ENCODE results near the gene LRRK1.
"Not testable (repeated sequence)": the region's sequence is repeated elsewhere in the genome, so short reads cannot be mapped to it uniquely, and the experiment has no call there.

Gene LRRK1

DNA sequence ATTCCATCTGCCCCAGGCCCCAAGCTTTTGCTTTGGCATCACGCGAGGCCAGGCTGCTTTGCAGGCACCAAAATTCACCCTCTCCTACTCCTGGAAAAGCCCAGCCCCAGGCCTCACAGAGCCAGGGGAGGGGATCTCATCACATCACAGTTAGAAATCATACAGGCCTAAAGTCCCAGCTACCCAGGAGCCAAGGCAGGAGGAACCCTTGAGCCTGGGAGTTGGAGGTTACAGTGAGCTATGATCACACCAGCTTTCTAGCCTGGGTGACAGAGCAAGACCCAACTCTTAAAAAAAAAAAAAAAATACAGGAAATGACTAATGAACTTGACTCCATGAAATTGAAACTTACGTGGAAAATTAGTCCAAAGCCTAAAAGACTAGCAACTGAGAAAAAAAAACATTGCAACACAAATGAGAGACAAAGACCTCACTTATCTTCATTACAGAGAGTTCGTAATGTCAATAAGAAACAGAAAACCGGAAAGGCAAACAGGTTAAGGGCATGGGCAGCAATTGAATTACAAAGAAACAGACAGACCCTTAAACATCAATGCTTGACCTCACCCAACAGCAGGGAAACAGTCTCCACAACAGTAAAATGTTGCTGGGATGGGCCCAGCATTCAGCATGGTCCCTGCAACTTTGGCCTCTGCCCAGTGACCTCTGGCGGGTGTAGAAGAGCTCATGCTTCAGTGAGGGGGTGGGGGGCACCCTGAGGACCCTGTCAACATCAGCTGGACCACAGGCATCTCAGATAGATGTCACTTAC lies 151.5 kb downstream of the LRRK1 start:
- DNase-seq (ENCODE audit: extremely low read depth, insufficient read length) = no peak
- H3K36me3 ChIP-seq (ENCODE audit: control insufficient read depth, insufficient read depth, low read length) = peaks cover 43% of the 10 kb centered on the region
- TF ChIP-seq, protein P1, sequence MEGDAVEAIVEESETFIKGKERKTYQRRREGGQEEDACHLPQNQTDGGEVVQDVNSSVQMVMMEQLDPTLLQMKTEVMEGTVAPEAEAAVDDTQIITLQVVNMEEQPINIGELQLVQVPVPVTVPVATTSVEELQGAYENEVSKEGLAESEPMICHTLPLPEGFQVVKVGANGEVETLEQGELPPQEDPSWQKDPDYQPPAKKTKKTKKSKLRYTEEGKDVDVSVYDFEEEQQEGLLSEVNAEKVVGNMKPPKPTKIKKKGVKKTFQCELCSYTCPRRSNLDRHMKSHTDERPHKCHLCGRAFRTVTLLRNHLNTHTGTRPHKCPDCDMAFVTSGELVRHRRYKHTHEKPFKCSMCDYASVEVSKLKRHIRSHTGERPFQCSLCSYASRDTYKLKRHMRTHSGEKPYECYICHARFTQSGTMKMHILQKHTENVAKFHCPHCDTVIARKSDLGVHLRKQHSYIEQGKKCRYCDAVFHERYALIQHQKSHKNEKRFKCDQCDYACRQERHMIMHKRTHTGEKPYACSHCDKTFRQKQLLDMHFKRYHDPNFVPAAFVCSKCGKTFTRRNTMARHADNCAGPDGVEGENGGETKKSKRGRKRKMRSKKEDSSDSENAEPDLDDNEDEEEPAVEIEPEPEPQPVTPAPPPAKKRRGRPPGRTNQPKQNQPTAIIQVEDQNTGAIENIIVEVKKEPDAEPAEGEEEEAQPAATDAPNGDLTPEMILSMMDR (IDR thresholded peaks at IDR 0.05; ENCODE audit: insufficient read depth, low read length, poor library complexity, severe bottlenecking) = no peak
- no peaks in the 10 kb centered on the region for H3K27me3 ChIP-seq (replicated peaks; ENCODE audit: control insufficient read depth, insufficient read depth, low read length)
- H3K4me3 ChIP-seq (replicated peaks; ENCODE audit: low read depth, low read length) = no peak overlapping the region

DNA sequence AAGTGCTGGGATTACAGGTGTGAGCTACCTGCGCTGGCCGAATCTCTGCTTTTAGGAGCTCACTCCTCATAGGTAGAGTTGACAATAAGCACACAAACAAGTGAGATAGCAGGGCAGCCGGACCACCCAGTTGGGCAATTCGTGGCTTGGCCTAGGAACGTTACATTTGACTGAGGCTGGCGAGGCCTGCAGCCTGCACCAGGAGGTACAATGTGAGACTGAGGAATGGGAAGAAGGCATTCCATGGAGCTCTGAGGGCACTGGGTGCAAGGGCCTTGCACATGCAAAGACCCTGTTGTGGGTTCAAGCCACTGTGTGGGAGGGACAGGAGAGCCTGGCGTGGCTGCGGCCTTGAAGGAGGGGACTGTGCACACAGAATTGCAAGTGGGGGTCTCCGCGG lies 152.5 kb downstream of the LRRK1 start:
- Histone ChIP-seq H3K36me3 (ENCODE audit: control insufficient read depth, insufficient read depth, low read length) (peaks cover 34% of the 10 kb centered on the region), H3K27me3 (replicated peaks; ENCODE audit: control insufficient read depth, insufficient read depth, low read length) (no peaks in the 10 kb centered on the region), H3K4me3 (replicated peaks; ENCODE audit: low read depth, low read length) (no peak overlapping the region)
- no peak for DNase-seq (ENCODE audit: extremely low read depth, insufficient read length)
- TF ChIP-seq, protein P1 (IDR thresholded peaks at IDR 0.05; ENCODE audit: insufficient read depth, low read length, poor library complexity, severe bottlenecking) = no peak

DNA sequence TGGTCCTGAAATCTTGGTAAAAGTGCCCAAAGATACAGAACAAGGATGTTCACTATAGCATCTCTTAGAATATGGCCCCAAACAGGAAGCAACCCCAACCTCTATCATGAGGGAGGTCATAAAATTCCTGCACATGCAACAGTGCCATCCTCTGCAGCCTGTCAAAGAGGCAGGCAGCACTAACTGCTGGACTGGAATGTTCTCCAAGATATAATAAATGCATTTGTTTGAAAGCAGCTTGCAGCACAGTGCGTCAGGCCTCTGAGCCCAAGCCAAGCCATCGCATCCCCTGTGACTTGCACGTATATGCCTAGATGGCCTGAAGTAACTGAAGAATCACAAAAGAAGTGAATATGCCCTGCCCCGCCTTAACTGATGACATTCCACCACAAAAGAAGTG lies 153.1 kb downstream of the LRRK1 start:
- peaks cover 29% of the 10 kb centered on the region for H3K36me3 ChIP-seq (ENCODE audit: control insufficient read depth, insufficient read depth, low read length)
- H3K27me3 ChIP-seq (replicated peaks; ENCODE audit: control insufficient read depth, insufficient read depth, low read length); DNase-seq (ENCODE audit: extremely low read depth, insufficient read length); H3K4me3 ChIP-seq (replicated peaks; ENCODE audit: low read depth, low read length): not testable (repeated sequence)

DNA sequence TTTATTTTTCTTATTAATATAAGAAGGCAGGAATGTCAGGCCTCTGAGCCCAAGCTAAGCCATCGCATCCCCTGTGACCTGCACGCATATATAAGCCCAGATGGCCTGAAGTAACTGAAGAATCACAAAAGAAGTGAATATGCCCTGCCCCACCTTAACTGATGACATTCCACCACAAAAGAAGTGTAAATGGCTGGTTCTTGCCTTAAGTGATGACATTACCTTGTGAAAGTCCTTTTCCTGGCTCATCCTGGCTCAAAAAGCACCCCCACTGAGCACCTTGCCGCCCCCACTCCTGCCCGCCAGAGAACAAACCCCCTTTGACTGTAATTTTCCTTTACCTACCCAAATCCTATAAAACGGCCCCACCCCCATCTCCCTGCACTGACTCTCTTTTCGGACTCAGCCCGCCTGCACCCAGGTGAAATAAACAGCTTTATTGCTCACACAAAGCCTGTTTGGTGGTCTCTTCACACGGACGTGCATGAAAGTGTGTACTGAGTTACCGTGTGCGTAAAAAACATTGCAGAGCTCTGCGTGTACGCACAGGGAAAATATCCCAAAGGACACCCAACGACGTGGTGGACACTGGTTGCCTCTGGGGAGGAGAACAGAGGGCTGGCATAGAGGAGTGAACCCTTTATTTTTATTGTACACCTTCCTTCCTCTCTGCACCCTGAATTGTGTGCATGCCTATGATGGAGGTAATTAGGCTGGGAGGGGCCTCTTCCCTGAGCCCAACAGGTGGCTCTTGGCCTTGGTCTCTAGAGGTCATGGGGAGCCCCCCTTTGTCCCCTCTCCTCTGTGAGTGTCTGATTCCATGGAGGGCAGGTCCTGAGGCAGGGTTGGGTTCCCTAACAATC lies 158.9 kb downstream of the LRRK1 start:
- H3K36me3 ChIP-seq (ENCODE audit: control insufficient read depth, insufficient read depth, low read length); H3K4me3 ChIP-seq (replicated peaks; ENCODE audit: low read depth, low read length); H3K27me3 ChIP-seq (replicated peaks; ENCODE audit: control insufficient read depth, insufficient read depth, low read length); DNase-seq (ENCODE audit: extremely low read depth, insufficient read length): not testable (repeated sequence)

DNA sequence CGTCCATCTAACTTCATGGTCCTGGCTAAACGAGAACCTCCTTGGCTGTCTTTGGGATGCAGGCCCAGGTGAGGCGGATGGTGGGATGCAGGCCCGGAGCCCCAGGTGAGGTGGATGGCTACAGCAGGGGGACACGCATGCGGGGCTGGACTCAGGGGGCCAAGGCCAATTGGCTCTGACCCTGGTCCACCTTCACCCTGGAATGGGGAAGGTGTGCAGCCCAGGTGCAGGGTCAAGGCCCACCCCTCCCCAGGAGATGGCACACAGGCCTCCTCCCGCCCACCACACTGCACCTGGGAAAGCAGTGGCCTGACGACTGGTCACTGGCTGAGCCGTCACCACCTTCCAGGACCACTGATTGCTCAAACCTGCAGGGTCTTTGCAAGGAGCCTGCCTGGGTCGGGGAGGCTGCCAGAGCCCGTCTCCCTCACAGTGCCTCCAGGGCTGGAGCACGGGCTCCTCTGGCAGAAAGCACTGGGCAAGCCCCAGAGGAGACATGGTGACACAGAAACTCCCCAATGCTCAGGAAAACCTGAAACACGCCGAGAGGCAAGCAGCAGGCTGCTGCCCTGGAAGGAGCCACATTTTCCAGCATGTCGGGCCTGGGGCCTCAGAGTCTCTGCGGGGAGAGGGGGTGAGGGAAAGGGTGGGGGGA lies 159.6 kb downstream of the LRRK1 start:
- DNase-seq (ENCODE audit: extremely low read depth, insufficient read length) = no peak
- TF ChIP-seq, protein P1 (IDR thresholded peaks at IDR 0.05; ENCODE audit: insufficient read depth, low read length, poor library complexity, severe bottlenecking) = no peak
- Histone ChIP-seq H3K36me3 (ENCODE audit: control insufficient read depth, insufficient read depth, low read length) (no peaks in the 10 kb centered on the region; the same call in 1 of the 2 replicates), H3K27me3 (replicated peaks; ENCODE audit: control insufficient read depth, insufficient read depth, low read length) (no peaks in the 10 kb centered on the region), H3K4me3 (replicated peaks; ENCODE audit: low read depth, low read length) (no peak overlapping the region)

DNA sequence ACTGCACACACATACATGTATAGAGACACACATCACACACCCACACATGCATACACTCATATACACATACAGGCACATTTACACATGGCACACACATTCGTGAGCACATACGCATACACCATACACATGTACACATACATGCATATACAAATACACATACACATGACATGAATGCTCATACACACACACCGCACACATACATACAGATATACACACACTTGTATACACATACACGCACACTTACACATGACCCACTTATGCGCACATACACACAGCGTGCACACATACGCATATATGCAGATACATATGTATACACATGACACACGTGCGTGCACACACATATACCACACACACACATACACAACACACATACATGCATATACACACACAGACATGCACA lies 162.7 kb downstream of the LRRK1 start:
- DNase-seq (ENCODE audit: extremely low read depth, insufficient read length) = no peak
- H3K4me3 ChIP-seq (replicated peaks; ENCODE audit: low read depth, low read length) = no peak overlapping the region
- H3K36me3 ChIP-seq (ENCODE audit: control insufficient read depth, insufficient read depth, low read length) = no peaks in the 10 kb centered on the region; the same call in 1 of the 2 replicates
- TF ChIP-seq, protein P1 (IDR thresholded peaks at IDR 0.05; ENCODE audit: insufficient read depth, low read length, poor library complexity, severe bottlenecking) = no peak
- no peaks in the 10 kb centered on the region; the same call in 1 of the 2 replicates for H3K27me3 ChIP-seq (replicated peaks; ENCODE audit: control insufficient read depth, insufficient read depth, low read length)

Data from GM06990 (cell line).